ENCODE results near the gene ACOT8.

GRCh38 chr20:45812157-45813005 lies 44.8 kb downstream of the ACOT8 start, which contains the start of gene UBE2C:
- TF ChIP-seq CTCF (IDR thresholded peaks at IDR 0.05; ENCODE audit: low read depth, low read length) (no peak), EZH2phosphoT487 (IDR thresholded peaks at IDR 0.05; ENCODE audit: low read depth) (no peak)
